Suprapubic skin (tissue), 4 donors: Measurements from ENCODE around the gene NTN4. TPM values are rescaled to one million over a fixed set of nuclear protein-coding genes. Genes with fewer than 3 reads are reported as not detected.

Experiments
- DNase-seq, 2 donors: peaks; one replicate each; pipeline ENCODE4 v3.0.0-alpha.2; 2019; ENCODE audit warnings: low spot score in 2 of 2
- H3K27ac ChIP-seq: fragments of 200-600 bp; sonication (generic); one replicate; pipeline ENCODE4 v1.5.1; 2019
- H3K27me3 ChIP-seq: fragments of 200-600 bp; sonication (generic); one replicate; pipeline ENCODE4 v1.5.1; 2019
- H3K36me3 ChIP-seq: fragments of 200-600 bp; sonication (generic); one replicate; pipeline ENCODE4 v1.5.1; 2019
- H3K4me1 ChIP-seq: fragments of 200-600 bp; sonication (generic); one replicate; pipeline ENCODE4 v1.5.1; 2019
- H3K4me3 ChIP-seq: fragments of 200-600 bp; sonication (generic); one replicate; pipeline ENCODE4 v1.5.1; 2019; ENCODE audit warnings: mild to moderate bottlenecking
- H3K9me3 ChIP-seq: fragments of 200-600 bp; sonication (generic); one replicate; pipeline ENCODE4 v1.5.1; 2019
- EP300 ChIP-seq: sonication (generic); formaldehyde crosslinking; IDR thresholded peaks from one replicate; pipeline ENCODE4 v1.6.1; 2017; ENCODE audit warnings: antibody characterized with exemption
- POLR2A ChIP-seq, 2 donors: fragments of 450-650 bp; IDR thresholded peaks; one replicate each; pipeline ENCODE4 v1.6.1; 2017; ENCODE audit warnings: antibody characterized with exemption in 2 of 2, mild to moderate bottlenecking in 2 of 2, moderate library complexity in 2 of 2
- POLR2AphosphoS5 ChIP-seq, 3 donors: sonication (generic); formaldehyde crosslinking; IDR thresholded peaks; one replicate each; pipeline ENCODE4 v1.6.1; 2017; ENCODE audit warnings: antibody characterized with exemption in 3 of 3
- WGBS: methylation state at CpG from one replicate; pipeline ENCODE4 v1.1.5; 2018; 5-methylcytosine and 5-hydroxymethylcytosine counted together
- total RNA-seq, 4 donors: library from RNA; depleted of rRNA; stranded (reverse); fragments of >200 nt; gene quantifications; one replicate each; pipeline ENCODE4 v1.1.0, GENCODE V29; 2016
- TF ChIP-seq, protein P1 (sequence below), 2 donors: fragments of 200-600 bp in 1 of 2; fragments of 450-650 bp in 1 of 2; sonication (generic) in 1 of 2; IDR thresholded peaks; one replicate each; pipeline ENCODE4 v1.5.1; 2016 to 2019; ENCODE audit warnings: antibody characterized with exemption in 2 of 2, mild to moderate bottlenecking in 1 of 2, moderate library complexity in 1 of 2

NTN4 gene
- total RNA-seq, 4 donors from 2014 or later = 7.2 to 18.7 (median 13.0) TPM

DNA sequence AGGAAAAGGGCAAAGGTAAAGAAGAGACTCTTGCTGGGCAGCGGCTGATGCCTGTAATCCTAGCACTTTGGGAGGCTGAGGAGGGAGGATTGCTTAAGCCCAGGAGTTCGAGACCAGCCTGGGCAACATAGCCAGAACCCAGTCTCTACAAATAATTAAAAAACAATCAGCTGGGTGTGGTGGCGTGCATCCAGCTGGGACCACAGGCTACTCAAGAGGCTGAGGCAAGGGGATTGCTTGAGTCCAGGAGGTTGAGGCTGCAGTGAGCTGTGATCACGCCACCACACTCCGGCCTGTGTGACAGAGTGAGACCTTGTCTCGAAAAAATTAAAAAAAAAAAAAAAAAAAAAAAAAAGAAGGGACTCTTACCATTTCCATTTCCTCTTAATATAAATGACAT is 138.9 kb downstream of the NTN4 start:
- peaks cover 2% of the 10 kb centered on the region for H3K4me1 ChIP-seq
- no peaks in the 10 kb centered on the region for H3K36me3 ChIP-seq
- H3K4me3 ChIP-seq = no peak overlapping the region
- no peaks in the 10 kb centered on the region for H3K9me3 ChIP-seq
- no peak overlapping the region for H3K27ac ChIP-seq
- DNase-seq = no peak
- no peaks in the 10 kb centered on the region for H3K27me3 ChIP-seq
- WGBS = 96% methylated on average over 6 of the region's 6 CpGs
- no peak for TF ChIP-seq EP300
- TF ChIP-seq POLR2AphosphoS5 (IDR thresholded peaks at IDR 0.05) = no peak
- TF ChIP-seq, protein P1, sequence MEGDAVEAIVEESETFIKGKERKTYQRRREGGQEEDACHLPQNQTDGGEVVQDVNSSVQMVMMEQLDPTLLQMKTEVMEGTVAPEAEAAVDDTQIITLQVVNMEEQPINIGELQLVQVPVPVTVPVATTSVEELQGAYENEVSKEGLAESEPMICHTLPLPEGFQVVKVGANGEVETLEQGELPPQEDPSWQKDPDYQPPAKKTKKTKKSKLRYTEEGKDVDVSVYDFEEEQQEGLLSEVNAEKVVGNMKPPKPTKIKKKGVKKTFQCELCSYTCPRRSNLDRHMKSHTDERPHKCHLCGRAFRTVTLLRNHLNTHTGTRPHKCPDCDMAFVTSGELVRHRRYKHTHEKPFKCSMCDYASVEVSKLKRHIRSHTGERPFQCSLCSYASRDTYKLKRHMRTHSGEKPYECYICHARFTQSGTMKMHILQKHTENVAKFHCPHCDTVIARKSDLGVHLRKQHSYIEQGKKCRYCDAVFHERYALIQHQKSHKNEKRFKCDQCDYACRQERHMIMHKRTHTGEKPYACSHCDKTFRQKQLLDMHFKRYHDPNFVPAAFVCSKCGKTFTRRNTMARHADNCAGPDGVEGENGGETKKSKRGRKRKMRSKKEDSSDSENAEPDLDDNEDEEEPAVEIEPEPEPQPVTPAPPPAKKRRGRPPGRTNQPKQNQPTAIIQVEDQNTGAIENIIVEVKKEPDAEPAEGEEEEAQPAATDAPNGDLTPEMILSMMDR (IDR thresholded peaks at IDR 0.05) = no peak
- TF ChIP-seq POLR2A (IDR thresholded peaks at IDR 0.05) = no peak

GRCh38 chr12:95648990-95649791 is 141.4 kb downstream of the NTN4 start:
- no peak overlapping the region for H3K4me3 ChIP-seq
- peaks cover 4% of the 10 kb centered on the region for H3K4me1 ChIP-seq
- no peaks in the 10 kb centered on the region for H3K36me3 ChIP-seq
- 60% methylated on average over 9 of the region's 9 CpGs for WGBS
- H3K27ac ChIP-seq = peak overlapping the region; percentile 49
- DNase-seq = no peak
- no peaks in the 10 kb centered on the region for H3K27me3 ChIP-seq
- TF ChIP-seq POLR2A (IDR thresholded peaks at IDR 0.05) (no peak), POLR2AphosphoS5 (IDR thresholded peaks at IDR 0.05) (no peak), EP300 (no peak)
- TF ChIP-seq, protein P1 (IDR thresholded peaks at IDR 0.05) = no peak
- no peaks in the 10 kb centered on the region for H3K9me3 ChIP-seq

DNA sequence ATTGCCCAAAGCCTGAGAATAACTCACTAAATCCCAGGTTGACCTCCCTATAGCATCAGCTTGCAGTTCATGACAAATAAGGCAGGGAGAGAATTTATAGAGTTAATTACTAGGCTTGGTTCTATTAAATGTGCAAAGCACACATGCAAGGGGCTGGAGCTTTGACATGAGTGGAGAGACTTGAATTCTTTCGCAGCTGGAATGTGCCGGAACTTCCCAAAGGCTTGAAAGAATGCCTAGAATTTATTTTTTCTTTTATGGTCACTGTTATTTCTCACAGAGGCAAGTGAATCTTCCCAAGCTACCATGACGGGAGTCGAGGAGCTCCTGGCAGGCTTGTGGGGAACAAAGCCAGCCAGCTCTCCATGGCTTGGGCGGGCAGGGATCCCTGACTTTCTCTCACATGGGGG is 143.8 kb downstream of the NTN4 start:
- TF ChIP-seq EP300 = no peak
- no peak for TF ChIP-seq POLR2AphosphoS5 (IDR thresholded peaks at IDR 0.05)
- TF ChIP-seq, protein P1 (IDR thresholded peaks at IDR 0.05) = no peak
- TF ChIP-seq POLR2A (IDR thresholded peaks at IDR 0.05) = no peak
- H3K36me3 ChIP-seq = no peaks in the 10 kb centered on the region
- 49% methylated on average over 5 of the region's 5 CpGs for WGBS
- no peaks in the 10 kb centered on the region for H3K9me3 ChIP-seq
- H3K4me3 ChIP-seq = no peak overlapping the region
- no peaks in the 10 kb centered on the region for H3K27me3 ChIP-seq
- H3K27ac ChIP-seq = no peak overlapping the region
- peaks cover 4% of the 10 kb centered on the region for H3K4me1 ChIP-seq
- no peak for DNase-seq

DNA sequence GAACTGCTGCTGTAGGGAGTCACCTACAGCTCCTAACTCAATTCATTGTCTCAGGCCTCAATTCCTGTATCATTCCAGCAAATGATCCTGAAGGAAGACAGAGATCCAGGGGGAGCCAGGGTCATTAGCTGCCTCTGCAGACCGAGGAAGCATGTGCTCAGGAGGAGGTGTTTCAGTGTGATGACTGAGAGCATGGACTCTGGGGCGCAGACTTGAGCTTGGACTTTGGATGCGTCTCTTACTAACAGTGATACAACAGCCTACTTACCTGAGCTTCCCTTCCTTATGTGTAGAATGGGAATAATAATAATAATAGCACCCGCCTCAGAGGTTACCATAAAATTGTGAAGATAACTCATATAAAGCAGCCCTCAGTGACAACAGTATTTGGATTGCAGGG is 147.3 kb downstream of the NTN4 start:
- Histone ChIP-seq H3K27ac (no peak overlapping the region), H3K36me3 (no peaks in the 10 kb centered on the region), H3K4me1 (peaks cover 4% of the 10 kb centered on the region), H3K4me3 (no peak overlapping the region), H3K27me3 (no peaks in the 10 kb centered on the region), H3K9me3 (no peaks in the 10 kb centered on the region)
- WGBS = 90% methylated on average over 4 of the region's 4 CpGs
- no peak for DNase-seq
- TF ChIP-seq EP300 (no peak), POLR2AphosphoS5 (IDR thresholded peaks at IDR 0.05) (no peak), POLR2A (IDR thresholded peaks at IDR 0.05) (no peak)
- TF ChIP-seq, protein P1 (IDR thresholded peaks at IDR 0.05) = no peak

- H3K4me1 ChIP-seq = peaks cover 4% of the 10 kb centered on the region
- DNase-seq = no peak
- WGBS = 81% methylated on average over 6 of the region's 6 CpGs
- TF ChIP-seq POLR2AphosphoS5 (IDR thresholded peaks at IDR 0.05) (no peak), EP300 (no peak), POLR2A (IDR thresholded peaks at IDR 0.05) (no peak)
- TF ChIP-seq, protein P1 (IDR thresholded peaks at IDR 0.05) = no peak
- no peak overlapping the region for H3K27ac ChIP-seq
- no peak overlapping the region for H3K4me3 ChIP-seq
- H3K36me3 ChIP-seq = no peaks in the 10 kb centered on the region
- H3K27me3 ChIP-seq = no peaks in the 10 kb centered on the region
- H3K9me3 ChIP-seq = no peaks in the 10 kb centered on the region
Observed at GRCh38 chr12:95642583-95642982, 148.0 kb downstream of the NTN4 start.
